Stimulated activated CD8-positive, alpha-beta memory T cell treated with anti-CD3 and anti-CD28 coated beads, Interleukin-7, amount 100 ng/mL, for 48 hours (primary cell): ENCODE results near the gene NFIA.
"Not testable (repeated sequence)": the region's sequence is repeated elsewhere in the genome, so short reads cannot be mapped to it uniquely, and the experiment has no call there.

Experiments
- DNase-seq, 2 donors: peaks; one replicate each; pipeline ENCODE4 v3.0.0-alpha.2; 2020; ENCODE audit warnings: low read depth in 1 of 2; ENCODE audit errors: extremely low read depth in 1 of 2

Gene NFIA

GRCh38 chr1:61058483-61059245, 23.7 kb upstream of the NFIA start:
- DNase-seq: no peak

GRCh38 chr1:61061601-61062000, 20.8 kb upstream of the NFIA start:
- not testable (repeated sequence) for DNase-seq

GRCh38 chr1:61064673-61065072, 17.7 kb upstream of the NFIA start:
- no peak for DNase-seq

- DNase-seq: no peak
Measured at GRCh38 chr1:61067446-61068019, 14.8 kb upstream of the NFIA start.

DNA sequence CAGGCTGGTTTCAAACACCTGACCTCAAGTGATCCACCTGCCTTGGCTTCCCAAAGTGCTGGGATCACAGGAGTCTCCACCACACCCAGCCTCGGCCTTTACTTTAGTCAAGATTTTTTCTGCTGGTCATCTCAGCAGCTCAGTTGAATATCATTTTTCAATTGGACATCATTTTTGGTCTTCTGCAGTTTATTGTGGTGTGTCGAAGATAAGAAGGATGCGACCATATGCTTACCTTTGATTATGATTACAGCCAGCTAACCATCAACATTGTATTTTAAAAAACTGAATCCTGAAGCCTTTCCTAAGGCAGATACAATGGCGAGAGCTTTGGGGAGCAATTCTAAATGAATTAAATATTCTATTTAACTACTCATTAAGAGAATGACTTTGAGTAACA, 12.3 kb upstream of the NFIA start:
- no peak for DNase-seq

DNA sequence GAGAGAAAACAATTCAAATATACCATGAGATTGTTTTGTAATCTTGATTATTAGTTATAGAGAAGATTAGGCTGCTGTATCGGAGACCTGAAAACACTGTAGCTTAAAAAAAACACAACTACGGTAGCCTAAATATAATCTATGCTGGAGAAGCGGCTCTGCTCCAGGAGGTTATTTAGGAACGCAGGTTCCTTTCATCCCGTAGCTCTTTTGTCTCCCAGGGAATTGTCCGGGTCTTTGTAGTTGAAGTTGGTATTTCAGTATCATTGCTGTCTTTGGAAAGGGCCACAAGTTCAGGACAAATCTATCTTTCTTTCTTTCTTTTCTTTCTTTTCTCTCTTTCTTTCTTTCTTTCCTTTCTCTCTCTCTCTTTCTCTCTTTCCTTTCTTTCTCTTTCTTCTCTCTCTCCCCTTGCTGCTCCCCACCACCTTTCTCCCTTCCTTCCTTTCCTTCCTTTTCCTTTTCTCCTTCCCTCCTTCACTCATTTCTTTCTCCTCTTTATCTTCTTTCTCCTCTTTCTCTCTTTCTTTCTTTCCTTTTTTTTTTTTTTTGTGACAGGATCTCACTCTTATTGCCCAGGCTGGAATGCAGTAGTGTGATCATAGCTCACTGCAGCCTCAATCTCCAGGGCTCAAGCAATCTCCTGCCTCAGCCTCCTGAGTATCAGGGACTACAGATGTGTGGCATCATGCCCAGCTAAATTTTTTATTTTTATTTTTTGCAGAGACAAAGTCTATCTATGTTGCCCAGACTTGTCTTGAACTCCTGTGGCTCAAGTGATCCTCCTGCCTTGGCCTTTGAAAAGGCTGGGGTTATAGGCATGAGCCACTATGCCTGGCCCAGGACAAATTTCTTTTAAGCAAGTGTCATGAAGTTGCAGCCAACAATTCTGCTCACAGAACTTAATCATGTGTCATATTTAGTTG, 10.9 kb upstream of the NFIA start:
- no peak for DNase-seq

GRCh38 chr1:61073871-61074270, 8.5 kb upstream of the NFIA start:
- no peak for DNase-seq

GRCh38 chr1:61075833-61076232, 6.5 kb upstream of the NFIA start:
- not testable (repeated sequence) for DNase-seq

DNA sequence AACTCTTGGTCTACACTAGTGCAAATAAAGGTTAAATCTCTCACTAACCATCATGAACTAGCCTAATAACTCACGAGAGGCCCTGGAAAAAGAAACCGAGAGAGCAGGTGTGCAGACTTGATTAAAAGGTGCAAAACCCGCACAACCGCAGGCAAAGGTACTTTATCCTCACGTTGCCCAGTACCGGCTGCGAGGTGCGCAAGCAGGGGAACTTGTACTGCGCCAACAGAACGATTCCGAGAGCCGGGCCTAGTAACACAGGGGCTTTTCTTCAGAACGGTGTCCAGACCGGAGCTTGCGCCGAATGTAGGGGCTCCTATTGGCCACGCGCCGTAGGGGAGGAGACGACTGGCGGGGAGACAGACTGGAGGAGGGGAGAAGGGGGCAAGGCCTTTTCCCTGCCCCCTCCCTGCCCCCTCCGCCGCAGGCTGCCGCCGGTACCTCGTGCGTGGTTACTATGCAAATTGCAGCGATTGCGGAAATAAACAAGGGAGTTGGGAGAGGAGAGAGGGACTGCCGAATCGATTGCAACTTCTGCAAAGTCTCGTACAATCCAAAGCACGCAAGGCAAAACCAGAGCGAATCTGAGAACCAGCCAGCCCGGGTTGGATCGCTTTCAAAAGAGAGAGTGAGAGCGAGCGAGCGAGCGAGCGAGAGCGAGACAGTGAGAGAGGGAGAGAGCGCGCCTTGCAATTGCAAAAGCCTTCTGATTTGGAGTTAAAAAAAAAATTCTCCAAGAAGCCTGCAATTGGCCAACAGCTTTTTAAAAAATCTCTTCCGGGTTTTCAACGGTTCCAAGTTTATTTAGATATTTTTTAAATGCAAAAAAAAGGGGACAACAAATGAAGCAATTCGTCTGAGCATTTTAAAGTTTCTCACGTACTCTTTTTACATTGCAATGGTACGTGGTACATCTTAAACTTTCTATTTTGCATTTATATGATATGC, 5.4 kb upstream of the NFIA start:
- DNase-seq: peak; percentile 58 to 80

DNA sequence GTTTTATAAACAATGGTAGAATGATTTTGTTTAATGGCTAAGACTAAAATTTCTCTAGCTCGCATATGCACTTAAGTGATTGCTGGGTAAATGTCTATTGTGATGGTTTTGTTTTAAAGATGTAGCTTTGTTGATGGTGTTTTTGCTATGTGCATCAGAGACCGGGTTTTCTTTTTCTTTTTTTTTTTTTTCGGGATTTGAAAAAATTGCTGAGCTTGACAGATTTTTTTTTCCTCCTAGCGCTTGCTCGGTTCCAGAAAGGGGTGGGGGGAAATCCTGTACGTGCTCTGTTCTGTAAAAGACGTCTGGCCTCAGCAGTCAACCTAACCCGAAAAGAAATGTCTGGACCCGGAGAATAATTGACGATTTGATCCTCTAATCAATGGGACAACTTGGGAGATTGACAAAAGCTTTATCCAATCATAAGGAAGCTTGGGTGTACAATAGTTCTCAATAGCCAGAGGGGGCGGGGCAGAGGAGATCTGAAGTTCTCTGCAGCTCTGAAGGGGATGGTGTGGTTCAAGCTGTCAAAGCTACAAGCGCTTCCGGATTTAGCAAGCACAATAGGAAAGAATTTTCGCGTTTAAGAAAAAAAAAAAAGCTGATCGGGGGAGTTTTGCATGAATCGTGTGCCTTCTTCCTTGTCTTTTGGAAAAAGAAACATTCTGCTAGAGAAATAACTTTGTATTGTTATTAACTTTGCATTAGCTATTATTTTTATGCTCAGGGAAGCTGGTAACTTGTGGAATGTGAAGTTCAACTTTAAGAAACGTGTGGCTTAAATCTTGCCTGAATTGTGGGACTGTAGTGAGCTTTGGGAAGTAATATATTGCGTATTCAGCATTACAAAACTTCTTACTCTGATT, 4.5 kb upstream of the NFIA start:
- DNase-seq: peak; percentile 64 to 91

GRCh38 chr1:61078618-61079295, 3.6 kb upstream of the NFIA start:
- no peak for DNase-seq

GRCh38 chr1:61079296-61079897, 3.0 kb upstream of the NFIA start:
- no peak for DNase-seq

DNA sequence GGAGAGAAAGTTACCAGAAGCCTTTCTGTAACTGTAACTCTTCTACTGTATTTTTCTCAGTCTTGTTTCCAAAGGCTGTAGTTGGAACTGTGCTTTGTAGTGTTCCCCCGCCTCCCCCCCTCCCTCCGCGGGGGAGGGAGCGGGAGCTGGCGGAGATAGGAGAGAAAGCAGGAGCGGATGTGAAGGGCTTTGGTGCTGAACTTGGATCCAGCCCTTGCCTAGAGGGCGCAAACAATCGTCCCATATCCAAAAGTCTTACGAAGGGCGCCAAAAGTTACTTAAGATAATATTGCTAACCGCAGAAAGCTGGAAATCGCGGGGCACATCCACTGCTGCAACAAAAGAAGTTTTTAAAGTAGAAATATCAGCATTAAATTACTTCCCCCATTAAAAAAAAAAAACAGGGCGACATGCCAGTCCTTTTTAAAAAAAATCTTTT, 2.4 kb upstream of the NFIA start:
- no peak for DNase-seq

- no peak for DNase-seq
Measured at GRCh38 chr1:61080413-61081143, 1.8 kb upstream of the NFIA start.

GRCh38 chr1:61081144-61081685, 1.1 kb upstream of the NFIA start:
- no peak for DNase-seq

DNA sequence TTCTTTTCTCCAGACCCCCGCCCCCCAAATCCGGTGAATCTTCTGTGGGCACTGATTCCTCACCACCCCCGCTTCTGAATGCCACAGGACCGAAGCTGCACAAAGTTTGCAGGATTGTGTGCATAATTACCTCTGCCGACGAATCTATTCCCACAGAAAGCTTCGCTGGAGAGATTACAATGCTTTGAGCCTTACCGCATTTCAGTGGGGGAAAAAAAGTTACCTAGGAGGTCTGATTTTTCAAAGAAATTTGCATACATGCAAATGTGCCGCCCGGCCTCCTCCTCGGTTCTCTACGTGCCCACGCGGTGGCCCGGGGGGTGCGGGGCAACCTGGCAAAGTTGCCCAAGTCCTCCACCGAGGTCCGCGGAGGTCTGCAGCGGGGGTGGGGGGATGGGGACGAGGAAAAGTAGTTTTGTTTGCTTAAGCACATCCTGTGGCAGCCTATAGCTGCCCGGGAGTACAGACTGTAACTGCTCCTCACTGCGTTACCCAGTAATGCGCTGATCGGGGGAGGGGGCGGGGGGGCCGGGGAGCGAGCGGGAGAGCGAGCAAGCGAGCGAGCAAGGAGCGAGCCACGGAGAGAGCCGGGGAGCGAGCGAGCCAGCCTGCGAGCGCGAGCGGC, 563 bp upstream of the NFIA start:
- DNase-seq: peak in 1 of 2 donors; percentile 39
